Endothelial cell of hepatic sinusoid (primary cell): ENCODE data around the gene AIP.
"Not testable (repeated sequence)": the region's sequence is repeated elsewhere in the genome, so short reads cannot be mapped to it uniquely, and the experiment has no call there.

Source experiments
- in situ Hi-C: cut with HindIII; loops from 2 replicates; pipeline ENCODE4 v1.10.0; 2017; ENCODE audit warnings: low sequenced_read_pairs

AIP gene

GRCh38 chr11:67448220-67448609 lies 34.6 kb upstream of the AIP start:
- in situ Hi-C loops: no loop called here

GRCh38 chr11:67449116-67449844 lies 33.5 kb upstream of the AIP start:
- in situ Hi-C loops: no loop called here

GRCh38 chr11:67450796-67451657 lies 31.8 kb upstream of the AIP start:
- in situ Hi-C loops: no loop called here

GRCh38 chr11:67451658-67451976 lies 31.2 kb upstream of the AIP start:
- in situ Hi-C loops: no loop called here

- in situ Hi-C loops: no loop called here
Measured at GRCh38 chr11:67452141-67452952, 30.5 kb upstream of the AIP start, which contains the start of gene GPR152. TSS of gene GPR152 (minus strand) at chr11:67452729. CDS start at chr11:67452724, 5 bp downstream.

GRCh38 chr11:67453816-67454732 lies 28.8 kb upstream of the AIP start:
- in situ Hi-C loops: no loop called here

- in situ Hi-C loops: no loop called here
Measured at GRCh38 chr11:67455054-67455453, 27.8 kb upstream of the AIP start, which contains the start of gene CABP4. TSS of gene CABP4 (plus strand) at chr11:67455354. CDS start at chr11:67455424, 70 bp downstream.

- in situ Hi-C loops: no loop called here
Measured at GRCh38 chr11:67456068-67456705, 26.6 kb upstream of the AIP start.

- in situ Hi-C loops: no loop called here
Measured at GRCh38 chr11:67457453-67457852, 25.4 kb upstream of the AIP start.

- in situ Hi-C loops: no loop called here
Measured at GRCh38 chr11:67458266-67458665, 24.6 kb upstream of the AIP start.

GRCh38 chr11:67463186-67463585 lies 19.6 kb upstream of the AIP start:
- in situ Hi-C loops: no loop called here

GRCh38 chr11:67463680-67464410 lies 19.0 kb upstream of the AIP start:
- in situ Hi-C loops: no loop called here

GRCh38 chr11:67464411-67465188 lies 18.2 kb upstream of the AIP start:
- in situ Hi-C loops: no loop called here

- in situ Hi-C loops: no loop called here
Measured at GRCh38 chr11:67465189-67465510, 17.7 kb upstream of the AIP start.

- in situ Hi-C loops: not testable (repeated sequence)
Measured at GRCh38 chr11:67465530-67465929, 17.3 kb upstream of the AIP start.

- in situ Hi-C loops: no loop called here
Measured at GRCh38 chr11:67466367-67466766, 16.5 kb upstream of the AIP start.

GRCh38 chr11:67466962-67467771 lies 15.7 kb upstream of the AIP start:
- in situ Hi-C loops: no loop called here

- in situ Hi-C loops: no loop called here
Measured at GRCh38 chr11:67468056-67468455, 14.8 kb upstream of the AIP start.
